IMR-90 (cell line): ENCODE results near the gene KLHL17.

Source experiments
- BHLHE40 ChIP-seq: fragments of 150-350 bp; IDR thresholded peaks from 2 replicates; pipeline ENCODE4 v1.6.1; 2016; ENCODE audit warnings: mild to moderate bottlenecking, low read depth, low read length
- CEBPB ChIP-seq: IDR thresholded peaks from 2 replicates; pipeline ENCODE4 v1.6.1; 2012; ENCODE audit warnings: low read depth, low read length, improper control_type of control experiment
- CTCF ChIP-seq: conservative IDR thresholded peaks from 2 replicates; pipeline ENCODE4 v1.5.1; 2012; ENCODE audit warnings: mild to moderate bottlenecking, low read depth, low read length, improper control_type of control experiment
- FOS ChIP-seq: fragments of 150-350 bp; IDR thresholded peaks from 2 replicates; pipeline ENCODE4 v1.6.1; 2016; ENCODE audit warnings: low read depth, low read length
- MAFK ChIP-seq: IDR thresholded peaks from 2 replicates; pipeline ENCODE4 v1.6.1; 2012; ENCODE audit warnings: low read depth, low read length, improper control_type of control experiment
- POLR2A ChIP-seq: IDR thresholded peaks from 2 replicates; pipeline ENCODE4 v1.6.1; 2012; ENCODE audit warnings: mild to moderate bottlenecking, low read depth, low read length
- SMC3 ChIP-seq: fragments of 150-350 bp; IDR thresholded peaks from 2 replicates; pipeline ENCODE4 v1.6.1; 2016; ENCODE audit warnings: low read depth, mild to moderate bottlenecking, antibody characterized with exemption, low read length, moderate library complexity

- no peak for TF ChIP-seq FOS
- no peak for TF ChIP-seq POLR2A
- TF ChIP-seq BHLHE40 = no peak
- TF ChIP-seq CTCF = no peak
- TF ChIP-seq MAFK = no peak
- no peak for TF ChIP-seq SMC3
- TF ChIP-seq CEBPB = no peak
Measured at GRCh38 chr1:972726-973458, 12.5 kb downstream of the KLHL17 start.
